ENCODE data around the gene SLC1A2.

DNA sequence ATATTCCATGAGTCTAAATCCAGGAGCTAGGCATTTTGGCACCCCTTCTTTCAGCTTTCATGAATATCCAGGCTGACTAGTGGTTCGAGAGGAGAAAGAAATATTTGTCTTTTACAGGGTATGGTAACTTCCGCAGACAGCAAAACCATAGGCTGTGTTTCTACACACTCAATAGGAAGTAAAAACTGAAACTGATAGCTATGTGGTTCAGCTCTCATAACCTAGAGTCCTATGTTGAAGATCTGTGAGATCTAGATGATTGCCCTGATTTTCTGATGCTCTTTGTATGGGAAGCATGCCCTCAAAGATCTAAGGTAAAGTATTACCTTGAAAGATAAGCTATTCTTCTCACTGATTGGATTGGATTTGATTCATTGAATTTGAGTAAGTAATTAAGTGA, 162.1 kb downstream of the SLC1A2 start:
- TF ChIP-seq ZBTB21 (CRISPR knock-in tag; IDR thresholded peaks at IDR 0.05; ENCODE audit: borderline replicate concordance) = no peak
- TF ChIP-seq, protein P1, sequence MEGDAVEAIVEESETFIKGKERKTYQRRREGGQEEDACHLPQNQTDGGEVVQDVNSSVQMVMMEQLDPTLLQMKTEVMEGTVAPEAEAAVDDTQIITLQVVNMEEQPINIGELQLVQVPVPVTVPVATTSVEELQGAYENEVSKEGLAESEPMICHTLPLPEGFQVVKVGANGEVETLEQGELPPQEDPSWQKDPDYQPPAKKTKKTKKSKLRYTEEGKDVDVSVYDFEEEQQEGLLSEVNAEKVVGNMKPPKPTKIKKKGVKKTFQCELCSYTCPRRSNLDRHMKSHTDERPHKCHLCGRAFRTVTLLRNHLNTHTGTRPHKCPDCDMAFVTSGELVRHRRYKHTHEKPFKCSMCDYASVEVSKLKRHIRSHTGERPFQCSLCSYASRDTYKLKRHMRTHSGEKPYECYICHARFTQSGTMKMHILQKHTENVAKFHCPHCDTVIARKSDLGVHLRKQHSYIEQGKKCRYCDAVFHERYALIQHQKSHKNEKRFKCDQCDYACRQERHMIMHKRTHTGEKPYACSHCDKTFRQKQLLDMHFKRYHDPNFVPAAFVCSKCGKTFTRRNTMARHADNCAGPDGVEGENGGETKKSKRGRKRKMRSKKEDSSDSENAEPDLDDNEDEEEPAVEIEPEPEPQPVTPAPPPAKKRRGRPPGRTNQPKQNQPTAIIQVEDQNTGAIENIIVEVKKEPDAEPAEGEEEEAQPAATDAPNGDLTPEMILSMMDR (IDR thresholded peaks at IDR 0.05) = no peak
- TF ChIP-seq GTF2I (CRISPR knock-in tag; conservative IDR thresholded peaks at IDR 0.05) = no peak
